GM13976 (cell line): ENCODE results near the gene EFCAB7.

ENCODE experiments used
- DNase-seq: peaks from one replicate; pipeline ENCODE4 v3.0.0; 2012; ENCODE audit warnings: low spot score
- CTCF ChIP-seq: IDR thresholded peaks from 2 replicates; pipeline ENCODE4 v1.5.1; 2012; ENCODE audit warnings: borderline replicate concordance, mild to moderate bottlenecking; ENCODE audit not compliant: insufficient read depth; ENCODE audit errors: extremely low read depth, missing control alignments, control extremely low read depth
- in situ Hi-C: fragments of 300-500 bp; cut with MboI; formaldehyde crosslinking; loops from one replicate; pipeline ENCODE4 v1.12.0; 2022; ENCODE audit warnings: low sequenced_read_pairs, mixed read lengths, inconsistent platforms; ENCODE audit not compliant: unreplicated experiment

The EFCAB7 gene

GRCh38 chr1:63522891-63523728 is at the start of gene EFCAB7, which contains the start of gene ITGB3BP:
EFCAB7 (plus strand) TSS chr1:63523525; CDS start chr1:63525573, 2,048 bp downstream.
ITGB3BP (minus strand) TSS chr1:63523225; CDS start chr1:63523133, 92 bp downstream.
- no peak for TF ChIP-seq CTCF
- in situ Hi-C loops = no loop called here
- DNase-seq = peak; percentile 77

DNA sequence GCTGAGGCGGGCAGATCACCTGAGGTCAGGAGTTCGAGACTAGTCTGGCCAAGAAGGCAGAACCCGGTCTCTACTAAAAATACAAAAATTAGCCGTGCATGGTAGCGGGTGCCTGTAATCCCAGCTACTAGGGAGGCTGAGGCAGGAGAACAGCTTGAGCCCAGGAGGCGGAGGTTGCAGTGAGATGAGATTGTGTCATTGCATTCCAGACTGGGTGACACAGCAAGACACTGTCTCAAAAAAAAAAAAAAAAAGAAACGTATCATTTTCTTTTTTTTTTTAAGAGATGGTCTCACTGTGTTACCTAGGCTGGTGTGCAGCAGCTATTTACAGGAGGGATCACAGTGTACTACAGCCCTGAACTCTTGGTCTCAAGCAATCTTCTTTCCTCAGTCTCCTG is 47.6 kb upstream of the EFCAB7 start:
- in situ Hi-C loops = no loop called here
- no peak for TF ChIP-seq CTCF
- DNase-seq = no peak

GRCh38 chr1:63480057-63480456 is 43.3 kb upstream of the EFCAB7 start:
- TF ChIP-seq CTCF = no peak
- in situ Hi-C loops = no loop called here
- DNase-seq = no peak

GRCh38 chr1:63486629-63487028 is 36.7 kb upstream of the EFCAB7 start:
- in situ Hi-C loops = no loop called here
- no peak for DNase-seq
- TF ChIP-seq CTCF = no peak

GRCh38 chr1:63487336-63488065 is 35.8 kb upstream of the EFCAB7 start:
- in situ Hi-C loops = no loop called here
- no peak for DNase-seq
- no peak for TF ChIP-seq CTCF

DNA sequence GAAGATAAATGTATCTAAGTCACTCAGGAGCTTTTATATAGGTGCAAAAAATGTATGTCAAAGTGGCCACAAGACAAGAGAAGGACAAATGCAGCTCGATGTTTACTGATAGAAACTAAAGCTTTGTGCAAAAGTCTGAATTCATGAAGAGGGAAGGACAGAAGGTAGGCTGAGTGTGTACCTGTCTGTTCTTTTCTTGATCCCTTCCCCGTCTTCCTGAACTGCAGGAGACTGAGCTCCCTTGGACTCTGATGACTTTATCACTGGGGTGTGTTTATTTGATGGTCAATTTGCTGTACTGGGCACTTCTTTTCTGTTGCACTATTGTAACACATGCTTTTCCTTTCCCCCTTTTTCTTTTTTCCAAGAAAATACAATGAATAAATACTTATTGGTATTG is 25.7 kb upstream of the EFCAB7 start:
- no peak for DNase-seq
- no peak for TF ChIP-seq CTCF
- in situ Hi-C loops = no loop called here
